ENCODE results near the gene FNIP2.

FNIP2 gene

GRCh38 chr4:158763462-158763861 is 5.4 kb upstream of the FNIP2 start:
- no peak for DNase-seq

GRCh38 chr4:158766434-158767044 is 2.3 kb upstream of the FNIP2 start:
- DNase-seq = no peak

- DNase-seq = no peak
Observed at GRCh38 chr4:158767451-158767850, 1.4 kb upstream of the FNIP2 start.

GRCh38 chr4:158769175-158769921 is 522 bp downstream of the FNIP2 start:
- DNase-seq = peak; percentile 5 to 33 (median 22)

- no peak for DNase-seq
Observed at GRCh38 chr4:158770671-158771070, 1.8 kb downstream of the FNIP2 start.

GRCh38 chr4:158771776-158772175 is 3.0 kb downstream of the FNIP2 start:
- no peak for DNase-seq

- DNase-seq = no peak
Observed at GRCh38 chr4:158775091-158775651, 6.3 kb downstream of the FNIP2 start.

GRCh38 chr4:158776106-158776505 is 7.3 kb downstream of the FNIP2 start:
- DNase-seq = no peak

GRCh38 chr4:158777423-158778155 is 8.8 kb downstream of the FNIP2 start:
- DNase-seq = no peak

- DNase-seq = no peak
Observed at GRCh38 chr4:158778156-158778711, 9.4 kb downstream of the FNIP2 start.

GRCh38 chr4:158778712-158779111 is 9.9 kb downstream of the FNIP2 start:
- no peak for DNase-seq

- DNase-seq = no peak
Observed at GRCh38 chr4:158781963-158782362, 13.1 kb downstream of the FNIP2 start.

GRCh38 chr4:158782551-158783360 is 13.9 kb downstream of the FNIP2 start:
- DNase-seq = no peak

GRCh38 chr4:158783785-158784184 is 15.0 kb downstream of the FNIP2 start:
- no peak for DNase-seq

- DNase-seq = no peak
Observed at GRCh38 chr4:158785718-158786117, 16.9 kb downstream of the FNIP2 start.

GRCh38 chr4:158786121-158786601 is 17.3 kb downstream of the FNIP2 start:
- no peak for DNase-seq

GRCh38 chr4:158786955-158787354 is 18.1 kb downstream of the FNIP2 start:
- no peak for DNase-seq

- no peak for DNase-seq
Observed at GRCh38 chr4:158787709-158788475, 19.1 kb downstream of the FNIP2 start.

- no peak for DNase-seq
Observed at GRCh38 chr4:158788516-158788915, 19.7 kb downstream of the FNIP2 start.

GRCh38 chr4:158789853-158790252 is 21.0 kb downstream of the FNIP2 start:
- DNase-seq = no peak

GRCh38 chr4:158793021-158793420 is 24.2 kb downstream of the FNIP2 start:
- no peak for DNase-seq

Data from activated naive CD4-positive, alpha-beta T cell (primary cell).